NCI-H446 treated with DMSO at 0.1 percent for 48 hours (cell line): Measurements from ENCODE around the gene PNMT.
A peak's percentile ranks its signal among the peaks of the same experiment; 100 is the strongest.

ENCODE experiments used
- DNase-seq: peaks from one replicate; lab custom pipeline; 2025; lab: John Stamatoyannopoulos, UW

Gene PNMT, protein sequence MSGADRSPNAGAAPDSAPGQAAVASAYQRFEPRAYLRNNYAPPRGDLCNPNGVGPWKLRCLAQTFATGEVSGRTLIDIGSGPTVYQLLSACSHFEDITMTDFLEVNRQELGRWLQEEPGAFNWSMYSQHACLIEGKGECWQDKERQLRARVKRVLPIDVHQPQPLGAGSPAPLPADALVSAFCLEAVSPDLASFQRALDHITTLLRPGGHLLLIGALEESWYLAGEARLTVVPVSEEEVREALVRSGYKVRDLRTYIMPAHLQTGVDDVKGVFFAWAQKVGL

DNA sequence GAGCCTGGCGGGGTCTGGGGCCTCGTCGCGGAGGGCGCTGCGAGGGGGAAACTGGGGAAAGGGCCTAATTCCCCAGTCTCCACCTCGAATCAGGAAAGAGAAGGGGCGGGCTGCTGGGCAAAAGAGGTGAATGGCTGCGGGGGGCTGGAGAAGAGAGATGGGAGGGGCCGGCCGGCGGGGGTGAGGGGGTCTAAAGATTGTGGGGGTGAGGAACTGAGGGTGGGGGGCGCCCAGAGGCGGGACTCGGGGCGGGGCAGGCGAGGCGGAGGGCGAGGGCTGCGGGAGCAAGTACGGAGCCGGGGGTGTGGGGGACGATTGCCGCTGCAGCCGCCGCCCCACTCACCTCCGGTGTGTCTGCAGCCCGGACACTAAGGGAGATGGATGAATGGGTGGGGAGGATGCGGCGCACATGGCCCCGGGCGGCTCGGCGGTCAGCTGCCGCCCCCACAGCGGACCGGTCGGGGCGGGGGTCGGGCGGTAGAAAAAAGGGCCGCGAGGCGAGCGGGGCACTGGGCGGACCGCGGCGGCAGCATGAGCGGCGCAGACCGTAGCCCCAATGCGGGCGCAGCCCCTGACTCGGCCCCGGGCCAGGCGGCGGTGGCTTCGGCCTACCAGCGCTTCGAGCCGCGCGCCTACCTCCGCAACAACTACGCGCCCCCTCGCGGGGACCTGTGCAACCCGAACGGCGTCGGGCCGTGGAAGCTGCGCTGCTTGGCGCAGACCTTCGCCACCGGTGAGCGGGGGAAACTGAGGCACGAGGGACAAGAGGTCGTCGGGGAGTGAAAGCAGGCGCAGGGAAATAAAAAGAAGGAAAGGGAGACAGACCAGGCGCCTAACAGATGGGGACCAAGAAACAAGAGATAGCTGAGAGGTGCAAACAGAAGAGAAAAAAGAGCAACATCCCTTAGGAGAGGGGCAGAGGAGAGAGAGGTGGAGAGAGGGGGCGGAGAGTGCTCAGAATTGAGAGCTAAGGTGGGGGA, at the start of gene PNMT:
Gene PNMT (plus strand): TSS at position 509 of the 980 bp plus-strand sequence. CDS start 23 bp downstream, at position 532.
- DNase-seq, result no peak

DNA sequence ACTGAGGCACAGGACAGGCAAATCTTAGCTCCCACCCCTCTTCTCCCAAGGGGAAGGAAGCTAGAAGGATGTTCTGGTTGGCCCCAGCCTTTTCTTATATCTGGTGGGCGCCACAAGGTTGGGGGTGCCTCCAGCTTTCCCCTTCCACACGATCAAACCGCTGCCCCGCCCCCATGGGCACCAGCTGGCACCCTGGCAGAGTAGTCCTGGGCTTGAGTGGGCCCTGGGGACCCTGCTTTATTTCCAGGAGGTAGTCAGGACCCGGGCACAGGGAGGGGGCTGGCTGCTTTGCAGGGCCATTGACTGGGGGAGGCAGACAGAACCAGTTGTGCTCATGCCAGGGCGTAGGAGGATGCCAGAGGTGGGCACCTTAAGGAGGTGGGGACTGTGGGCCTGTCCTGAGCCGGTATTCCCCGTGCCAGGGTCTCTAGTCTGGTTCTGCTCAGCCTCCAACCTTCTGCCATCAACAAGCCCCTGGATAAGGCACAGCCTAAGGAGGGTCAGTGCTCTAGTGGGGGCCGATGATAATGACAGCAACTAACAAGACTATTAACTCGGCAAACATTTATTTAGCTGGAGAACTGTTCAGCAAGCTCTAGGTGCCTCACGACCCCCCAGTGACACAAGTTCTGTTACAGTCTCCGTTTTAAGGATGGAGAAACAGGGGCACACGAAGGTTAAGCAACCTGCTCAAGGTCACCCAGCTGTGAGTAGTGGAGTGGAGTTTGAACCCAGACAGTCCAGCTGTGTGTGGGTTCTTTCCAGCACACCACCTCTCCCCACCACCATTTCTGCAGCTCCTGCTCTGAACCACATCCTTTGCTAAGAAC, 49.1 kb upstream of the PNMT start:
- no peak for DNase-seq

- no peak for DNase-seq
Measured at GRCh38 chr17:39619786-39620101, 48.5 kb upstream of the PNMT start.

GRCh38 chr17:39621523-39622379, 46.5 kb upstream of the PNMT start:
- DNase-seq, result peak; percentile 22

- DNase-seq, result no peak
Measured at GRCh38 chr17:39622380-39623006, 45.8 kb upstream of the PNMT start.

DNA sequence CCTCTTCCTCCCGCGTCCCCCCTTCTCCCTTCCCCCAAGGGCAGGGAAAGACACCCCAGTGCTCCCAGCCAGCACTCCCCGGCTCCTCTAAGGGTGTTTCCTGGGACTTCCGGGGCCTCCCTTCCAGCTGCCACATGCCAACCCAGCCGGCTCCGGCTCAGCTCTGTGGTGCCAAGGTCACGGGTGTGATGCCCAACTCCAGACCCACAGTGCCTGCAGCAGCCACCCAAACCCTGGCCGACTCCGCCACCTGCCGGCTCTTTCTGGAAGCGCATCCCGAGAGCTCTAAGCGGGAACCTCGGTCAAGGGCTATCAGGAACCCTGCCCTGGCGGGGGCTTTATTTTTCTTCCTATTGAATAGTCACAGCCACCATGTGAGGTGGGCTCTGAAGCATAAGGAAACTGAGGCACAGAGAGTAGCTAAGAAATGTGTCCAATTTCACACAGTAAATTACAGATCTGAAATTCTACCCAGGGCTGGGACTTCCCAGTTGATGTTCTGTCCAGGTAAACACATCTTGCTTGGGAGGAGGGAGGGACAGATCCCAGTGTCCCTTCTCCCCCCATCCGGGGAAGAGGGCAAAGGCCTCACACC, 44.8 kb upstream of the PNMT start:
- DNase-seq, result peak; percentile 28

DNA sequence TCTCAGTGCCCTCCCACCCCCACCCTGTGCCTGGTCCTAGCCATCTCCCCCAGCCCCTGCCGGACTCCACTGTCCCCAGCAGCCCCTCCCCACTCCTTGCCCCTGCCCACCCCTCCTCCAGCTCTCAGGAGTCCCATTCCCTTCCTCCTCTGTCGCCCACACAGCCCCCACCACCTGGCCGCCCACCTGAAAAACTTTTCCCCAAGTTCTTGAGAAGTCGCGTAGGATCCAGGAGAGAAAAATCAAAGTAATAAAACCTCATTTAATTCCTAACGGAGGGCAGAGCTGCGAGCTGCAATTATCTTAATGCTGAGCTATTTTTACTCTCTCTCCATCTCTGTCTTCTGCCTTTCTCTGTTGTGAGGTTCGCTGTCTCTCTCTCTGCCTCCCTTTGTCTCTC, 43.9 kb upstream of the PNMT start:
- DNase-seq, result no peak

DNA sequence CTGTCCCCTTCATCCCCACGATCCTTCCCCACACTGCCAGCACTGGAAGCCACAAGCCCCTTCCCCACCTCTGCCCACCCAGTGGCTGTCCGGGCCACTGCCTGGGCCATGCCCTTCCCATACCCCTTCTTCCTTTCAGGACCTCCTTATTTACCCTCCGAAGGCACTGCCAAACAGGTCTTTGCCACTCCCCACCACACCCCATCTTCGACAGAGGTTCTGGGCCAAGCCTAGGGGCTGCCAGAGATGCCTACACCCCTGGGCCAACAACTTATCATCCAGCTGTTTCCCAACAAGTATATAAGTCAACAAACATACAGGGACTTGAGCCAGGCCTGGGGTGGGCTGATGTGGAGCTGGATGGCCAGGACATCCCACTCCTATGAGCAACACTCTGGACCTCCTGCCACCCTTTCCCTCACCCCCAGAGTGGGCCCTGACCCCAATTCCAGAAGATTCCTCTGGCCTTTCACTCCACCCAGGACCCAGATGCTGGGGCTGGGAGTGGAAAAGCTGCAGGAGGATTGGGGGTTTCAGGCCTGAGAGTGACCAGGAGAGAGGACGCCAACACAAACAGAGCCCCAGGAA, 43.0 kb upstream of the PNMT start:
- no peak for DNase-seq

- no peak for DNase-seq
Measured at GRCh38 chr17:39626171-39627046, 41.8 kb upstream of the PNMT start, which contains the start of gene PPP1R1B. Gene PPP1R1B, plus strand, starts transcription at chr17:39626952. Its CDS starts 441 bp downstream, at chr17:39627393.

GRCh38 chr17:39627047-39627711, 41.1 kb upstream of the PNMT start:
- no peak for DNase-seq

GRCh38 chr17:39627712-39628516, 40.3 kb upstream of the PNMT start:
- DNase-seq, result no peak

DNA sequence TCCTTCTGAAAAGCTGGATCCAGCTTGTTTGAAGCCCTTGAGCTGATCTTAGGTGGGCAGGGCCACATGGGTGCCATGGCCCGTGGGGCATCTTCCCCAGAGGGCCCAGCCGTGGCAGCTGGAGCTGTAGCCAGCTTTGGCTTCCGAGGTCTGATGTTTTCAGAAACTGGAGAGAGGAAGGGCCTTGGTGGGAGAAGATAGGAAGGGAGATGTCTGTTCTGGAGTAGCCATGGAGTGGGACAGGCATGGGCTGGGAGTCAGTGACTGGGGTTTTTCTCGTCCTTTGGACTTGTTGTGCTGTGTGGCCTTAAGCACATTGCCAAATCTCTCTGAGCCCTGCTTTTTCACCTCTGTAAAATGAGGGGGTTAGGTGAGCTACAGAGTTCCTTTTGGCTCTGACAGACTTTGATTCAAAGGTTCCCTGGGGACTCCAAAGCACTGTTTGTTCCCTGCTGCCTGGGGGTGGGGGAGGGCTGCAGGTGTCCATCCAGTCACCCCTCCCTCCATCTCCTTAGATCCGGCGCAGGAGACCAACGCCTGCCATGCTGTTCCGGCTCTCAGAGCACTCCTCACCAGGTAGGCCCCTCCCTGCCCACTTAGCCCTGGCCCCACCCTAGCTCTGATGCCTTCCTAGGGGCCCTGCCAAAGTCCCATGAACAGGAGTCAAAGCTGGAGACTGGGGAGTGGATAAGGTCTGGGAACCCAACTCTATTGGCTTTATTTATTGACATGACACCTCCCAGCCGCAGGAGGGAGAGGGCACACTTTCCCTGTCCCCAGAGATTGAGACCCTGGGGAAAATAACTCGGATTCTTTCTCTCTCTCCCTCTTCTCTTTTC, 39.4 kb upstream of the PNMT start:
- DNase-seq, result no peak

- DNase-seq, result no peak
Measured at GRCh38 chr17:39629494-39629880, 38.8 kb upstream of the PNMT start.

- no peak for DNase-seq
Measured at GRCh38 chr17:39629898-39630297, 38.4 kb upstream of the PNMT start.

- no peak for DNase-seq
Measured at GRCh38 chr17:39631403-39631802, 36.9 kb upstream of the PNMT start.

DNA sequence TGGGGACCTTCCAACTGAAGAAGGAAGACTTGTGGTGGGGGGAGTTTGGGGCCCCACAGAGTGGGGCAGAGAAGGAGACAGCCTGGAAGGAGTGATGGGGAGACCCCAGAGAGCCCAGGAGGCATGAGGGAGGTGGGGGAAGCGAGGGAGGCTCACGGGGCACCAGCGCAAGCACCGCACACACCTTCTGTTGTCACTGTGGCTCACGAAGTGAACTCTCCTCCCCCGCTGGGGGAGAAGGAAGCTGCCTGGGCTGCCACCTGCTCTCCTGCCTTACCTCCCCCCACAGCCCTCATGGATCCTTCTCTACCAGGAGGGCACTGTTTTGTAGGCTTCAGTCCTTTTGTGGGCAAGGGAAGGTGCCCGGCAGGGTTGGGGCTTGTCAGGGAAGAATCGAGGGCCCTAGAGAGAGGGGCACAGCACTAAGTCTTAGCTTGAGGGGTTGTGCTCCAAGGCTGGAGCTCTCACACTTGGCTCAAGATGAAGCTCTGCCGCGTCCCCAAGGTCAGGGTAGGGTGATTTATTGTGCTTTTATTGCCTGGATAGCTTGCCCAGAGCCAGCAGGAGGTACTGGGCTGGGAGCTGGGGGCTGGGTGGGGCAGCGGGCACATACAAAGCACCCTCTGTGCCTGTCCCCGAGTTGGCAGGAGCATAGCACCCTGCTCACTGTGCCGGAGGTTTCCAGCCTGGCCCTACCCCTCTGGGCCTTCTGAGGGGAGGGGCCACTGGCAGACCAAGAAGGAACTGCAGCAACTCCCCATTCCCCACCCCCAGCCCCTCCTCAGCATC, 35.9 kb upstream of the PNMT start:
- no peak for DNase-seq
